ENCODE measurements around the gene CDH23.

The CDH23 gene

DNA sequence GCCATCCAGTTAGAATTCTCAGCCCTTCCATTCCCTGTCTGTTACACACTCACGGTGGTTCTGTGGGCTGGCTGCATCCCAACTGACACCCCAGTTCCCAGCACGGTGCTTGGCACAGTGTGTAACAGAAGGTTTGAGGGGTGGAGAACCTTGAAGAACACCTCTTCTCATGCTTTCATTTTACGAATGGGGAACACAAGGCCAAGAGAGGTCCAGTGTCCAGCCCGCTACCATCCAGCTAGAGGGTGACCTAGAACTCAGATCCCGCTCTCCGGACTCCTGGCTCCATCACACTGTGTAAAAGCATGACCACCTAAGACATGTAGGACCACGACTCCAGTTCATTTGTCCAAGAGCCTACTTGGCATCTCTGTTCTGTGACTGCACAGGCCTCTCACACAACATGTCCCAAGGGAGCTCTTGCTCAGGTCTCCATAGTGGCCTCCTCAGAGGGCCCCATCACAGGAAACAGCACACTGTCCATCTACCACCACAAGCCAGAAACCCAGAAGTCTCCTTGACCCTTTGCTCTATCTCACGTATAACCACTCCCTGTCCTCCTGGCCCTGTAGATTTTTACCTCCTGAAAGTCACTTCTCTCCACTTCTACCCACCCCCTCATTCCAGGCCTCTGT lies 2.8 kb upstream of the CDH23 start:
- no peak for DNase-seq

GRCh38 chr10:71394926-71395562 lies 1.7 kb upstream of the CDH23 start:
- no peak for DNase-seq

DNA sequence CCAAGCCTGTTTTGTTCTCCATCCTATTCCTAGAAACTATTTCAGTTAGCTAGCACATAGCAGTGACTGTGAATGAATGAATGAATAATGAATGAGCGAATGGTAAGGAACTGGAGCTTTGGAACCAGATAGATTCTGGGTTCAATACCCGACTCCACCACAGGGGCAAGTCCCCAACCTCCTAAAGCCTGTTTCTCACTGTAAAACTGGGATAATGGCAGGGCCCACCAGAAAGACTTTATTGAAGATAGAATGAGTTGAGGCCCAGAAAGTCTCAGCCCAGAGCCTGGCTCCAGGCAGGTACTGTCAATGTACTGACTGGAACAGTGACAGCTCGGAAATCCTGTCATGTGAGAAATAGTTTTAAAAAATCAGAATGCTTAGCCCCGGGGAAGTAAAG lies 1.1 kb upstream of the CDH23 start:
- no peak for DNase-seq

DNA sequence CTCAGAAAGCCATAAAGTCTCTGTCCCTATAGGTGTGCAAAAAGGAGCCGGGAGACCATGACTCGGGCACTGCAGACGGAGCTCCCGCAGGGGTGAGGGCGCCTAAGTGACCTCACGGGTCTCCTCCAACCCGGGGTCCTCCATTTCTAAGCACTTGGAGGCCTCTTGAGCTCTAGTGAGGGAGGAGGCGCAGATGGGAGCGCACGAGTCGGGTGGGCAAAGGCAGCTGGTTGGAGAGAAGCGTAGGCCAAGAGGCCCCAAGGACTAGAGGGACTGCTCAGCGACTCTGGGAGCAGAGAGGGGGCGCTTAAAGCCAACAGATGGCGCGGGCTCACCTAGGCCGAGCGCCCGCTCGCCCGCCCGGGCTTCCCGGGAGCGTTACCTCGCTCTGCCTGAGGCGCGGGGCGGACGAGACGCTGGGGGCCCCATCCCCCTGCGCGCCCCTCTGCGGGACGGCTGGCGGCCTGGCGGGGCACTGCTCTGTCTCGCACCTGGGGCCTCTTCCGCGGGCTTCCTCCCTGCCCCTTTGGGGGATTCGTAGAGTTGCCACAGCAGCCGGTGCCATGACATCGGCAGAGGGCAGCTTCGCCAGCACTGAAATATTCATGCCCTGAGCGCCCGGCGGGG lies 523 bp upstream of the CDH23 start:
- DNase-seq = peak; percentile 59

- DNase-seq = peak; percentile 15
Measured at GRCh38 chr10:71397296-71398212, 834 bp downstream of the CDH23 start.

DNA sequence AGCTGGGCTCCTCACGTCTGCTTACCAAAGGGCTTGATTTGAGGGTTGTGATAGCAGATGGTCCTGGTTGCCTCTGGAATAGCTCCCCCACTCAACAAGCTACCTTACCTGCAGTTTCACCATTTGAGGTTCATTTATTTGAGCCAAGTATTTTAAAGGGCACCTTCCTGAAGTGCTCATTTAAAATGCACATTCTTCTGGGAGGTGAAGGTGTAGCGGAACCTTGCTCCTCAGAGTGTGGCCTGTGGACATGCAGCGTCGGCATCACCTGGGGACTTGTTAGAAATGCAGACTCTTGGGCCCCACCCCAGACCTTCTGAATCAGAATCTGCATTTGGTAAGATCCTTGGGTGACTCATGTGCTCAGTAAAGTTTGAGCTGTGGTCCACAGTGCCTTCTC lies 2.3 kb downstream of the CDH23 start:
- no peak for DNase-seq

GRCh38 chr10:71399946-71400345 lies 3.2 kb downstream of the CDH23 start:
- DNase-seq = no peak

DNA sequence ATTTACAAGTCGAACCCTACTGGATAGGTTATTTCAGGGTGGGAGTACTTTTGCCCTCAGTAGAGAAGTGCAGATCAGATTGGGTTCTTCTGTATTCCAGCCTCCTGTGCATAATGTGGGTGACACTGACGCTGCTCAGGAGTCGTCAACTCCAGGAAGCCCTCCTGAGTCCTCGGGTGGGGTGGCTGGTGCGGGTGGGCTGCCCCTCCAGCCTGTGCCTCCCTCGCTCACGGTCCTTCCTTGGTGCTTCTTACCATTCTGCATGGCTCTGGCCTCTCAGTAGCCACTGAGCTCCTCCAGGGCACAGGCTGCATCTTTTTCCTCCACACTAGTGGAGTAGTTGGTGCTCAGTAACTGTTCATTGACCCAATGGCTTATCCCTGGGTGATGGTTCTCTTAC lies 4.3 kb downstream of the CDH23 start:
- DNase-seq = no peak

- DNase-seq = no peak
Measured at GRCh38 chr10:71402005-71402404, 5.3 kb downstream of the CDH23 start.

DNA sequence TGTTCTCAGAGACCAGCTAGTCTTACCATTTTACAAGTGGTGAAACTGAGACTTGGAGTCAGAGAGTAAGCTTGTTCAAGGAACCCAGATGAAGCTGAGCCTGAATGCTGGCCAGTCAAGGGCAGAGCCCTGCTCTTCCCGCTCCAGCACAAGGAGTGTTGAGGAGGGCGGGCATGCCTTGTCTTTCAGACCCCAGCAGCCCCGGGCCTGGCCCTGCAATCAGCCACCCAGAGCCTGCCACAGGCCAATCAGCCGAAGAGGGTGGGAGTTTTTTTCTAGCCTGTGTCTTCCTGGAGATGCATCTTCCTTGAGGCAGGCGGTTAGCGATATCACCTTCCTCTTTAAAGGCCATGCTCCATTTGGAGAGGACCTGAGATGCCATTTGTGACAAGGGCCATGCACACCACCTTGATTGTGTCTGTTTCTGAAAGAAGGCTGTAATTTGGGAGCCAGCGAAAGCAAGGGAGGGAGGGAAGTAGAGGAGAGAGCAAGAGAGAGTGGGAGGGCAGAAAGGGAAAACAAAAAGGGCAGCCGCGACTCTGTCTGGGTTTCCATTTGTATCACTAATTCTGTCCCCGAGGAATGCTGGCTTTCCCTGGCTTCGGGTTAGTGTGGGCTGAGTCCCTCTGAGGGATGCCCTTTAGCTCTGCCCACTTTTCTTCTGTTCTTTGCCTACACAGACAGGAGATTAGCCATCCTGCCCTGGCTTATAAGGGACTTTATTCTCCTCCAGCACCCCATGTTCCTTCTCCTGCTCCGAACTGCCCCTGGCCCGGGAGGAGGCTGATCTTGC lies 8.0 kb downstream of the CDH23 start:
- no peak for DNase-seq

DNA sequence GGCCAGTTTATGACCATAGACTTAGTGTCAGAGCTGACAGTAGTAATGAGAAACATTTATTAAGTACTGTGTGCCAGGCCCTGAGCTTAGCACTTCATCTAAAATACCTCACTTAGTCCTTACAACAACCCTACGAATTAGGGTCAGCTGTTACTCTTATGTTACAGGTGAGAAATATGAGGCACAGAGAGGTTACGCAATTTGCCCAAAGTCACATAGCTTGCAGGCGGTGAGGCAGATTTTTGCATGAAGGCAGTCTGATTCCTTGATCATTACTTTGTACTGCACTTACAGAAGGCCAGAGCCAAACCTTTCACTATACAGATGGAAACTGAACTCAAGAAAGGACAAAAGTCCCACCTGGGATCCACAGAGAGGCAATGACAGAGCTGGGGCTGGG lies 10.2 kb downstream of the CDH23 start:
- no peak for DNase-seq

DNA sequence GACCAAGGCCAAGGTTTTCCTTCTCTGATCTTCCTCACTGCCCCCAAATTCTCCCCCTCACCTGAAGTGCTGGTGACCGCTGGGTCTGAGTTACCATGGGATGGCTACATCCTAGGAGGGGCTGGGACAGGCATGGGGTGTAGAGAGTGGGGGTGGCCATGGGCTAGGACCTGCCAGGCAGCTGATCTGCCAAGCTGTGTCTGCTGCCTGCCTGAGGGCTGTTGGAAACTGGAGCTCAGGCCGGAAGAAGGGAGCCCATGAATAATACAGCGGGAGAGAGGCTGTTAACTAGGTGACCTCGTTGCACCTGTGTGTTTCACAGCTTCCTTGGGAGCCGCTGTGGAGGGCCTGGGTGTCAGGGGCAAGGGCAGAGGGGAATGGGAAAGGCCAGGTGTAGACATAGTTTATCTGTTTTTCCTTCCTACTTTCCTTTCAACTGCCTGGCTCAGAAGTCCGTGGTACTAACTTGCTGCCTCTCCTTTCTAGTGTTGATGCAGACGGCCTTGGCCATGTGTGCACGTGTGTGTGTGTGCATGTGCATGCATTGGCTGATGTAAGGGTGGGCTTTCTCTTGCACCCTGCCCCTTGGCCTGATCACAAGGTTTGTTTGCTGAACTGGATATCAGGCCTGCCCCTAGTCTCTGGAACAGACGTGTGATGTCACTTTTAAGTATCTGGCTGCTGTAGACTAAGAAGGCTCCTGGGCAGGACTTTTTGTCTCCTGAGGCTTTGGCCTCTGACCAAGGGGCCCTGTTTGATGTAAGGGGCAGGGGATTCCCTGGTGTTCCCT lies 11.9 kb downstream of the CDH23 start:
- DNase-seq = no peak

GRCh38 chr10:71409516-71410104 lies 12.9 kb downstream of the CDH23 start:
- DNase-seq = no peak

DNA sequence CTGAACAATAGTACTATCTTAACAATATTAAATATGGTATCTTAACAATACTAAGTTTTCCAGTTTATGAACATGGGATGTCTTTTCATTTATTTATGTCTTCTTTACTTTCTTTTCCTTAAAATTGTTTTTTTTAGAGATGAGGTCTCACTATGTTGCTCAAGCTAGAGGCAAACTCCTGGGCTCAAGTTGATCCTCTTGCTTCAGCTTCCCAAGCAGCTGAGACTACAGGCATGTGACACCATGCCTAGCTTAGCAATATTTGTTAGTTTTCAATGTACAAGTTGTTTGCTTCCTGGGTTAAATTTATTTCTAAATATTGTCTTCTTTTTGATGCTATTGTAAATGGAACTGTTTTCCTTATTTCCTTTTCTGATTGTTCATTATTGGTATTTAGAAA lies 16.9 kb downstream of the CDH23 start:
- DNase-seq = no peak

GRCh38 chr10:71414359-71414758 lies 17.6 kb downstream of the CDH23 start:
- DNase-seq = no peak

- DNase-seq = no peak
Measured at GRCh38 chr10:71419002-71419540, 22.4 kb downstream of the CDH23 start.

- no peak for DNase-seq
Measured at GRCh38 chr10:71419750-71420149, 23.0 kb downstream of the CDH23 start.

DNA sequence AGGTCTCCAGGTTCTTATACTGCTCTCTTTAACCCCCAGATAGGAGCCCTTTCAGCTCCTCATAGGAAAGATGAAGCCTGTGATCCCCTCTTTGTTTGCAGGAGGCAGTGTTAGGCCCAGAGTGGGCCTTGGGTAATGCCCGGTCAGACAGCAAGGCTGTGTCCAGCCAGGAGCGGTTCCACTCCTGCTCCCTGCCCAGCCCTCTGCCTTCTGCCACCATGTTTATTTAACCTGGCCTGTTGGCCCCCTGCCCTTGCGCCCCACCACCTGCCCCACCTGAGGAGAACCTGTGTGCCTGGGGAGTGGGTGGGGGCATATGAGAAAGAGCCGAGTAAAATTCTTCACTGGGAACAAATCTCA lies 24.3 kb downstream of the CDH23 start:
- no peak for DNase-seq

DNA sequence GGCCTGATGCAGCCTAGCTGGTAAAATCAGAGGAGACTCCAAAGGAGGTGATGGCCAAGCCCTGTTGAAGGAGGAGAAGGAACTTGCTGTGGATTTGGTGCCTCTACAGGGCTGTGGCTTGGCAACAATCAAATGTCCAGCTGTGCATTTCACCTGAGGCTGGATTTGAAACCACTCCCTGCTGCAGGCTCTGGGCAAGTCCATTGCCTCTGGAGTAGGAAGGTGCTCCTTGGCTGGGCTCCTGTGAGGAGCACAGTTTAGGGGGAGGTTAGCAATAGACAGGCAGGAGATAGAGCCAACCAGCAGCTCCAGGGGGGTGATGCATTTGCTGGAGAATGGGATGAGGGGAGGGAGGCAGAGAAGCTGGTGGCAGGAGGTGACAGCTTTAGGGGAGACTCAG lies 26.5 kb downstream of the CDH23 start:
- DNase-seq = no peak

DNA sequence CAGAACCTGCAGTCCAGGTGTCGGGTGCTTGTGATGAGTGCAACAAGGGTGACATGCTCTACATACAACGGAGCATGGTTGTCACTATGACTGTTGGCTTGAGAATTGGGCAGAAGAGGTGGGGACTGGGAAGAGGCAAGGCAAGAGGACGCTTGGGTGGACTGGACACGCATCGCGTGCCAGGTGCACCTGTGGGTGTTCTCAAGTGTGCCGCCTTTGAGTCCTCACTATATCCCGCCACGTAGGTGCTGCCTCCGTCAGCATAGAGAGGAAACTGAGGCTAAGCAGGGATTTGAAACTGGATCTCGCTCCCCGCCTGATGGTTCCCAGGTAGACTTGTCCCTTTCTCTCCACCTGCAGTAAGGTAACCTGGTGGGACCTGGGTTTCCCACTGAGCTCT lies 27.2 kb downstream of the CDH23 start:
- DNase-seq = no peak

GRCh38 chr10:71424496-71425194 lies 27.9 kb downstream of the CDH23 start:
- DNase-seq = no peak
